ENCODE results near the gene TRPV3. TPM values are rescaled to one million over a fixed set of nuclear protein-coding genes. Genes with fewer than 3 reads are reported as not detected.

The TRPV3 gene
- total and polyA plus RNA-seq, 4 donors = 0.04 to 0.38 (median 0.26) TPM

DNA sequence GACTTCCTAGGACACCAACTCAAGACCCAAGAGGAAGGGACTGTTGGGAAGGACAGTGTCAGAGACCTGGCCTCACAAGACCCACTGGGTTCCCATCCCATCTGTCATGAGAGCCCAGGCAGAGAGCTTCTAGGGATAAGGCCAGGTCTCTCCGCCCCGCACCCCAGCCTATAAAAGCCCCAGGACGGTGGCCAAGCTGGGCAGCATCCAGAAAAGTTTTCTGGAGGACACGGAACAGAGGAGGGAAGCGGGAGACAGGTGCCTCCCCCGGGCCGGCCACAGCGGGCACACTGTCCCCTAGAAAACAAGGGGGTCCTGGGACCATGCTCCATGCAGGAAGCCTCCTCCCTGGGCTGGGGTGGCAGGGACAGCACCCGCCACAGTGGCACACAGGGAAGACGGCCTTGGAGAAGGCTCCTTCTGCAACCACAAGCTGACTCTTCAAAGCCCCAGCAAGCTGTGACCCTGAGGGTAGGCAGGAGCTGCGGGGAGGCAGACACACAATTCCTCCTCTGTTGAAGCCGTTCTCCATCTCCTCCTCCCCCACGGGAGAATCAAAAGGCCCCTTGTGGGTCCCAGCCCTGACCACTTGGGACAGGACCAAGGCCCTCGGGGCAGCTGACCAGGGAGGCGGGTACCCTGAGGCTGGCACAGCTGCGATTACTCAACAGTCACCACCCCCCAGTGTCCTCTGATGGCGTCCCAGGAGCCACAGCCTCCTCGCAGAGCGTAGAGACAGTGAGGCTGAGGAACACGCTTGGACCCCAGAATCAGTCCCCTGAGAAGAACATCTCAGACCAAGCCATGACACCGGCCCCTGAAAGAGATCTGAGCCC is 26.1 kb downstream of the TRPV3 start:
- no peaks in the 10 kb centered on the region for H3K27me3 ChIP-seq (ENCODE audit: control insufficient read depth in 4 of 4, insufficient read depth in 4 of 4, low read length in 3 of 4)
- no peak overlapping the region for H3K9ac ChIP-seq (ENCODE audit: low read depth in 1 of 2, low read length in 2 of 2)
- no peak overlapping the region for H3K27ac ChIP-seq (ENCODE audit: low read depth in 1 of 2, low read length in 2 of 2)
- 85% methylated on average over 21 of the region's 21 CpGs for WGBS
- TF ChIP-seq GABPA (IDR thresholded peaks at IDR 0.05 in 1 of 2, conservative IDR thresholded peaks at IDR 0.05 in 1 of 2) (no peak), RXRA (IDR thresholded peaks at IDR 0.05) (no peak), YY1 (IDR thresholded peaks at IDR 0.05) (no peak), JUND (IDR thresholded peaks at IDR 0.05) (no peak), RAD21 (IDR thresholded peaks at IDR 0.05) (no peak), FOXA2 (IDR thresholded peaks at IDR 0.05) (no peak)
- TF ChIP-seq, protein P1, sequence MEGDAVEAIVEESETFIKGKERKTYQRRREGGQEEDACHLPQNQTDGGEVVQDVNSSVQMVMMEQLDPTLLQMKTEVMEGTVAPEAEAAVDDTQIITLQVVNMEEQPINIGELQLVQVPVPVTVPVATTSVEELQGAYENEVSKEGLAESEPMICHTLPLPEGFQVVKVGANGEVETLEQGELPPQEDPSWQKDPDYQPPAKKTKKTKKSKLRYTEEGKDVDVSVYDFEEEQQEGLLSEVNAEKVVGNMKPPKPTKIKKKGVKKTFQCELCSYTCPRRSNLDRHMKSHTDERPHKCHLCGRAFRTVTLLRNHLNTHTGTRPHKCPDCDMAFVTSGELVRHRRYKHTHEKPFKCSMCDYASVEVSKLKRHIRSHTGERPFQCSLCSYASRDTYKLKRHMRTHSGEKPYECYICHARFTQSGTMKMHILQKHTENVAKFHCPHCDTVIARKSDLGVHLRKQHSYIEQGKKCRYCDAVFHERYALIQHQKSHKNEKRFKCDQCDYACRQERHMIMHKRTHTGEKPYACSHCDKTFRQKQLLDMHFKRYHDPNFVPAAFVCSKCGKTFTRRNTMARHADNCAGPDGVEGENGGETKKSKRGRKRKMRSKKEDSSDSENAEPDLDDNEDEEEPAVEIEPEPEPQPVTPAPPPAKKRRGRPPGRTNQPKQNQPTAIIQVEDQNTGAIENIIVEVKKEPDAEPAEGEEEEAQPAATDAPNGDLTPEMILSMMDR (IDR thresholded peaks at IDR 0.05; ENCODE audit: low read depth, low read length, missing input control) = no peak
- TF ChIP-seq, protein P2, sequence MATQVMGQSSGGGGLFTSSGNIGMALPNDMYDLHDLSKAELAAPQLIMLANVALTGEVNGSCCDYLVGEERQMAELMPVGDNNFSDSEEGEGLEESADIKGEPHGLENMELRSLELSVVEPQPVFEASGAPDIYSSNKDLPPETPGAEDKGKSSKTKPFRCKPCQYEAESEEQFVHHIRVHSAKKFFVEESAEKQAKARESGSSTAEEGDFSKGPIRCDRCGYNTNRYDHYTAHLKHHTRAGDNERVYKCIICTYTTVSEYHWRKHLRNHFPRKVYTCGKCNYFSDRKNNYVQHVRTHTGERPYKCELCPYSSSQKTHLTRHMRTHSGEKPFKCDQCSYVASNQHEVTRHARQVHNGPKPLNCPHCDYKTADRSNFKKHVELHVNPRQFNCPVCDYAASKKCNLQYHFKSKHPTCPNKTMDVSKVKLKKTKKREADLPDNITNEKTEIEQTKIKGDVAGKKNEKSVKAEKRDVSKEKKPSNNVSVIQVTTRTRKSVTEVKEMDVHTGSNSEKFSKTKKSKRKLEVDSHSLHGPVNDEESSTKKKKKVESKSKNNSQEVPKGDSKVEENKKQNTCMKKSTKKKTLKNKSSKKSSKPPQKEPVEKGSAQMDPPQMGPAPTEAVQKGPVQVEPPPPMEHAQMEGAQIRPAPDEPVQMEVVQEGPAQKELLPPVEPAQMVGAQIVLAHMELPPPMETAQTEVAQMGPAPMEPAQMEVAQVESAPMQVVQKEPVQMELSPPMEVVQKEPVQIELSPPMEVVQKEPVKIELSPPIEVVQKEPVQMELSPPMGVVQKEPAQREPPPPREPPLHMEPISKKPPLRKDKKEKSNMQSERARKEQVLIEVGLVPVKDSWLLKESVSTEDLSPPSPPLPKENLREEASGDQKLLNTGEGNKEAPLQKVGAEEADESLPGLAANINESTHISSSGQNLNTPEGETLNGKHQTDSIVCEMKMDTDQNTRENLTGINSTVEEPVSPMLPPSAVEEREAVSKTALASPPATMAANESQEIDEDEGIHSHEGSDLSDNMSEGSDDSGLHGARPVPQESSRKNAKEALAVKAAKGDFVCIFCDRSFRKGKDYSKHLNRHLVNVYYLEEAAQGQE (IDR thresholded peaks at IDR 0.05) = no peak
- TF ChIP-seq, protein P3, sequence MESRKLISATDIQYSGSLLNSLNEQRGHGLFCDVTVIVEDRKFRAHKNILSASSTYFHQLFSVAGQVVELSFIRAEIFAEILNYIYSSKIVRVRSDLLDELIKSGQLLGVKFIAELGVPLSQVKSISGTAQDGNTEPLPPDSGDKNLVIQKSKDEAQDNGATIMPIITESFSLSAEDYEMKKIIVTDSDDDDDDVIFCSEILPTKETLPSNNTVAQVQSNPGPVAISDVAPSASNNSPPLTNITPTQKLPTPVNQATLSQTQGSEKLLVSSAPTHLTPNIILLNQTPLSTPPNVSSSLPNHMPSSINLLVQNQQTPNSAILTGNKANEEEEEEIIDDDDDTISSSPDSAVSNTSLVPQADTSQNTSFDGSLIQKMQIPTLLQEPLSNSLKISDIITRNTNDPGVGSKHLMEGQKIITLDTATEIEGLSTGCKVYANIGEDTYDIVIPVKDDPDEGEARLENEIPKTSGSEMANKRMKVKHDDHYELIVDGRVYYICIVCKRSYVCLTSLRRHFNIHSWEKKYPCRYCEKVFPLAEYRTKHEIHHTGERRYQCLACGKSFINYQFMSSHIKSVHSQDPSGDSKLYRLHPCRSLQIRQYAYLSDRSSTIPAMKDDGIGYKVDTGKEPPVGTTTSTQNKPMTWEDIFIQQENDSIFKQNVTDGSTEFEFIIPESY (IDR thresholded peaks at IDR 0.05) = no peak
- TF ChIP-seq, protein P4, sequence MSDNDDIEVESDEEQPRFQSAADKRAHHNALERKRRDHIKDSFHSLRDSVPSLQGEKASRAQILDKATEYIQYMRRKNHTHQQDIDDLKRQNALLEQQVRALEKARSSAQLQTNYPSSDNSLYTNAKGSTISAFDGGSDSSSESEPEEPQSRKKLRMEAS (IDR thresholded peaks at IDR 0.05) = no peak
- peaks cover 0 to 2% (median 0%) of the 10 kb centered on the region in 4 donors for H3K4me1 ChIP-seq (ENCODE audit: control insufficient read depth in 4 of 4, insufficient read depth in 4 of 4, low read length in 3 of 4)
- no peak overlapping the region for H3K4me3 ChIP-seq (ENCODE audit: low read depth in 1 of 3, low read length in 3 of 3)
- H3K9me3 ChIP-seq (ENCODE audit: control insufficient read depth in 4 of 4, low read length in 3 of 4) = no peaks in the 10 kb centered on the region
- no peak for DNase-seq (ENCODE audit: low spot score)
- no peaks in the 10 kb centered on the region for H3K36me3 ChIP-seq (ENCODE audit: control insufficient read depth in 4 of 4, insufficient read depth in 3 of 4, low read depth in 1 of 4, low read length in 3 of 4)

DNA sequence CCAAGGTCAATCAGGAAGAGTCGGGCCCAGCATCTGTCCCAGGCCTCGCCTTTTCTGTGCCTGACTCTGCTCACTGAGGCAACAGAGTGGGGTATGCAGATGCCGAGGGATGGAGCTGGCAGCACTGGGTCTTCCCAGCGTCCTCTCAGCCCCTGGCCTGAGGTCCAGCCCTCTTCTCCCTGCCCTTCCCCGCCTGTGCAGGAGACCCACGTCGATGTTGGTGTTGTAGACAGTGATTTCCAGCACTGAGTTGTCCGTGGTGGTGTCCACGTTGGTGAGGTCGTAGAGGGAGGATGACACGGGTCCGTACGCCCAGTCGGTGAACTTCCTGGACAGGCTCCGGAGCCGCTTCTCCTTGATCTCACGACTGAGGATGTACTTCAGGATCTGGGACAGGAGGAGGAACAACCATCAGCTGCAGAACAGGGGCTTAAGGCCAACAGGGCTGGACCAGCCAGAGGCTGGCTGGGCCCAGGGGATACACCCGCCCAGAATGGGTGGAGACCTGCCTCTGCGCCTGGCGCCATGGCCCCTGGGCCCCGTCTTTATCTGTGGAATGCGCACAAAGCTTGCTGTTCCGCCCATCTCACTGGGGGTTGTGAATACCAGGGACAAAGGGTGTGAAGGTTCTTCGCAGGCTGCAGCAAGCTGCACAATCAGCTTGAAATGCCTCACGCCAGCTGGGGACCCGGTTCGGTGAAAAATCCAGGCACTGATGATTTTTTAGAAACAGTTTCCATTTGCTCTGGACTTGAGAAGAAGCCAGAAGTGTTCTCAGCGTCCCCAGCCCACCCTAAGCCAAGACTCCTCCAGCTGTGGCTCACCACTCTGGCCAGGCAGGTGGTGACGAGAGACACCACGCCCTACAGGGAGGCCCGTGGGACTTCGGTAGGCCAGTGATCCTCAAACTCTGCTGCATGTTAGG is 27.5 kb downstream of the TRPV3 start:
- H3K27me3 ChIP-seq (ENCODE audit: control insufficient read depth in 4 of 4, insufficient read depth in 4 of 4, low read length in 3 of 4) = no peaks in the 10 kb centered on the region
- H3K27ac ChIP-seq (ENCODE audit: low read depth in 1 of 2, low read length in 2 of 2) = no peak overlapping the region
- 62% methylated on average over 32 of the region's 32 CpGs for WGBS
- H3K9ac ChIP-seq (ENCODE audit: low read depth in 1 of 2, low read length in 2 of 2) = no peak overlapping the region
- peak; percentile 46 for DNase-seq (ENCODE audit: low spot score)
- H3K36me3 ChIP-seq (ENCODE audit: control insufficient read depth in 4 of 4, insufficient read depth in 3 of 4, low read depth in 1 of 4, low read length in 3 of 4) = no peaks in the 10 kb centered on the region
- peaks cover 0 to 2% (median 0%) of the 10 kb centered on the region in 4 donors for H3K4me1 ChIP-seq (ENCODE audit: control insufficient read depth in 4 of 4, insufficient read depth in 4 of 4, low read length in 3 of 4)
- H3K9me3 ChIP-seq (ENCODE audit: control insufficient read depth in 4 of 4, low read length in 3 of 4) = no peaks in the 10 kb centered on the region
- TF ChIP-seq, protein P3 (IDR thresholded peaks at IDR 0.05) = no peak
- TF ChIP-seq RXRA (IDR thresholded peaks at IDR 0.05) = no peak
- no peak for TF ChIP-seq FOXA1 (IDR thresholded peaks at IDR 0.05)
- no peak for TF ChIP-seq HNF4G (IDR thresholded peaks at IDR 0.05)
- TF ChIP-seq JUND (IDR thresholded peaks at IDR 0.05) = no peak
- TF ChIP-seq, protein P2 (IDR thresholded peaks at IDR 0.05) = no peak
- TF ChIP-seq TAF1 (conservative IDR thresholded peaks at IDR 0.05) = no peak
- no peak for TF ChIP-seq GABPA (IDR thresholded peaks at IDR 0.05 in 1 of 2, conservative IDR thresholded peaks at IDR 0.05 in 1 of 2)
- TF ChIP-seq, protein P4 (IDR thresholded peaks at IDR 0.05) = no peak
- no peak overlapping the region for H3K4me3 ChIP-seq (ENCODE audit: low read depth in 1 of 3, low read length in 3 of 3)
